Peyer's patch (tissue), 4 donors: ENCODE data around the gene TBC1D12. TPM values are rescaled to one million over a fixed set of nuclear protein-coding genes. Genes with fewer than 3 reads are reported as not detected.
"Not testable (repeated sequence)": the region's sequence is repeated elsewhere in the genome, so short reads cannot be mapped to it uniquely, and the experiment has no call there.

Experiments
- DNase-seq, 3 donors: peaks; one replicate each; pipeline ENCODE4 v3.0.0-alpha.2; 2017 to 2019
- H3K27ac ChIP-seq, 4 donors: fragments of 200-600 bp; sonication (generic); one replicate each; pipeline ENCODE4 v1.5.1; 2016 to 2019
- H3K27me3 ChIP-seq, 2 donors: fragments of 200-600 bp; sonication (generic); one replicate each; pipeline ENCODE4 v1.5.1; 2019
- H3K36me3 ChIP-seq, 3 donors: fragments of 200-600 bp; sonication (generic); one replicate each; pipeline ENCODE4 v1.5.1; 2016 to 2019
- H3K4me1 ChIP-seq, 4 donors: fragments of 200-600 bp; sonication (generic); one replicate each; pipeline ENCODE4 v1.5.1; 2016 to 2019
- H3K4me3 ChIP-seq, 4 donors: fragments of 200-600 bp; sonication (generic); 1 replicate in 3 of 4; 2 replicates in 1 of 4; pipeline ENCODE4 v1.5.1; 2016 to 2019; ENCODE audit warnings: mild to moderate bottlenecking in 1 of 4
- H3K9me3 ChIP-seq, 4 donors: fragments of 200-600 bp; sonication (generic); one replicate each; pipeline ENCODE4 v1.5.1; 2016 to 2019; ENCODE audit warnings: mild to moderate bottlenecking in 1 of 4
- POLR2A ChIP-seq, 2 donors: fragments of 450-650 bp; IDR thresholded peaks; one replicate each; pipeline ENCODE4 v1.5.1; 2017; ENCODE audit warnings: antibody characterized with exemption in 2 of 2, mild to moderate bottlenecking in 2 of 2, moderate library complexity in 2 of 2
- total RNA-seq, 4 donors: library from RNA; depleted of rRNA; stranded (reverse); fragments of >200 nt; gene quantifications; one replicate each; pipeline ENCODE4 v1.1.0, GENCODE V29; 2016
- TF ChIP-seq, protein P1 (sequence below), 6 experiments: fragments of 450-650 bp in 4 of 6; fragments of 200-600 bp in 2 of 6; sonication (generic) in 1 of 6; IDR thresholded peaks; one replicate each; pipeline ENCODE4 v1.5.1; 2017 to 2019; ENCODE audit warnings: antibody characterized with exemption in 6 of 6, mild to moderate bottlenecking in 3 of 6, moderate library complexity in 1 of 6

TBC1D12 gene
- total RNA-seq, 4 donors from 2014 or later = 16.5 to 30.6 (median 24.5) TPM

DNA sequence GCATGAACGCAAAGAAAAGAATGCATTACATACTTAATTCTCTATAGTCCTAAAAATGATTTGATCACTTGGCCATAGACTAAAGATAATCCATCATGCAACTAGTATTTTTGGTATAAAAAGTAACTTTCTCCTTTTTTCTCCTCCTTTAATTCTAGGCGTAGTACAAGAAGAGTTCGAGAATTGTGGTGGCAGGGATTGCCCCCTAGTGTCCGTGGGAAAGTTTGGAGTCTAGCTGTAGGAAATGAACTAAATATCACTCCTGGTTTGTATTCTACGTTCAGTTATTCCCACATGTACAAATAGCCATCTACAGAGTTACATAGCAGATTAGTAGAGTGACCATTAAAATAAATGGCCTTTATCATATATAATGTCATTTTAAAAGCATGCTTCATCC is 97.7 kb downstream of the TBC1D12 start:
- no peak for TF ChIP-seq POLR2A (IDR thresholded peaks at IDR 0.05)
- TF ChIP-seq, protein P1, sequence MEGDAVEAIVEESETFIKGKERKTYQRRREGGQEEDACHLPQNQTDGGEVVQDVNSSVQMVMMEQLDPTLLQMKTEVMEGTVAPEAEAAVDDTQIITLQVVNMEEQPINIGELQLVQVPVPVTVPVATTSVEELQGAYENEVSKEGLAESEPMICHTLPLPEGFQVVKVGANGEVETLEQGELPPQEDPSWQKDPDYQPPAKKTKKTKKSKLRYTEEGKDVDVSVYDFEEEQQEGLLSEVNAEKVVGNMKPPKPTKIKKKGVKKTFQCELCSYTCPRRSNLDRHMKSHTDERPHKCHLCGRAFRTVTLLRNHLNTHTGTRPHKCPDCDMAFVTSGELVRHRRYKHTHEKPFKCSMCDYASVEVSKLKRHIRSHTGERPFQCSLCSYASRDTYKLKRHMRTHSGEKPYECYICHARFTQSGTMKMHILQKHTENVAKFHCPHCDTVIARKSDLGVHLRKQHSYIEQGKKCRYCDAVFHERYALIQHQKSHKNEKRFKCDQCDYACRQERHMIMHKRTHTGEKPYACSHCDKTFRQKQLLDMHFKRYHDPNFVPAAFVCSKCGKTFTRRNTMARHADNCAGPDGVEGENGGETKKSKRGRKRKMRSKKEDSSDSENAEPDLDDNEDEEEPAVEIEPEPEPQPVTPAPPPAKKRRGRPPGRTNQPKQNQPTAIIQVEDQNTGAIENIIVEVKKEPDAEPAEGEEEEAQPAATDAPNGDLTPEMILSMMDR (IDR thresholded peaks at IDR 0.05) = no peak
- Histone ChIP-seq H3K27ac (no peak overlapping the region), H3K9me3 (no peaks in the 10 kb centered on the region), H3K4me3 (no peak overlapping the region), H3K27me3 (no peaks in the 10 kb centered on the region), H3K36me3 (peaks cover 0 to 20% (median 0%) of the 10 kb centered on the region in 3 donors), H3K4me1 (no peaks in the 10 kb centered on the region)
- DNase-seq = no peak

DNA sequence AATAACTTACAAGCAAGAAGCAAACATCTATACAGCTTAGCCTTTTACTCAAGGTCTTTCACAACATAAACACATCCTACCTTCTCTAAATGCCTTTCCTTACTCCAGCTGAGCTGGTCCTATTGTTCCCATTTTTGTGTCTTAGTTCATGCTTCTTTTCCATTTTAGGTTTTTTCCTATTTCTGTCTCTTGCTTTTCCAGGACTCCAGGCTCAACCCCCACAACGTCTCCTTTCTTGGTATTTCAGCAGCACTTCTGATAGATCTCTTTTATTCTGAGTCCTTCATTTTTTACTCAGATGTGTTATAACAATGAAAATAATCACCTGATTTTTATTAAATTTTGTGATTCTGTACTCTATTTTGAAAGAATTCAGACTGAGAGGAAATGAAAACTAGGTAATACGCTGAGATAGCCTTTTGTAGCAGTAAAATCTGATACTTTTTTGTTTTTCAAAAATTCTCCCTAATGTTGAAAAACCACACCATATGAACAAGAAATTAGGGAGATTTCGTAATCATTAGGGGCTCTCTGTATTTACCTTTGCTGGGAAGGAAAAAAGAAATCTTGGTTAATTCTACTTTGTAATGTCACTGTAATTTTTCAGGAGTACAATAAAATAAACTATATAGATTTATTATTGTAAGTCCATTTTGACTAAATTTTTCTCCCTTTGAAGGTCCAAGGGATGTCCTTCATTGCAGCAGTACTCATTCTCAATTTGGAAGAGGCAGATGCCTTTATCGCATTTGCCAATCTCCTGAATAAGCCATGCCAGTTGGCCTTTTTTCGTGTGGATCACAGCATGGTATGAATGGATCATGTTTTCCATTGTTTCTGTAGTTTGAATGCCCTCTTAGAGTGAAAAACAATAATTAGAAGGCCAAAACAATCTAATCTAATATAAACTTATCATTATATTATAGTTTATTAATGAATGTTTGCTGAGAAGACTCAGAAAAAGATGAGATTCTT is 119.2 kb downstream of the TBC1D12 start:
- Histone ChIP-seq H3K27me3 (no peaks in the 10 kb centered on the region), H3K4me1 (no peaks in the 10 kb centered on the region), H3K27ac (no peak overlapping the region), H3K36me3 (peaks cover 0 to 23% (median 0%) of the 10 kb centered on the region in 3 donors), H3K4me3 (no peak overlapping the region), H3K9me3 (no peaks in the 10 kb centered on the region)
- TF ChIP-seq, protein P1 (IDR thresholded peaks at IDR 0.05) = no peak
- no peak for TF ChIP-seq POLR2A (IDR thresholded peaks at IDR 0.05)
- no peak for DNase-seq

DNA sequence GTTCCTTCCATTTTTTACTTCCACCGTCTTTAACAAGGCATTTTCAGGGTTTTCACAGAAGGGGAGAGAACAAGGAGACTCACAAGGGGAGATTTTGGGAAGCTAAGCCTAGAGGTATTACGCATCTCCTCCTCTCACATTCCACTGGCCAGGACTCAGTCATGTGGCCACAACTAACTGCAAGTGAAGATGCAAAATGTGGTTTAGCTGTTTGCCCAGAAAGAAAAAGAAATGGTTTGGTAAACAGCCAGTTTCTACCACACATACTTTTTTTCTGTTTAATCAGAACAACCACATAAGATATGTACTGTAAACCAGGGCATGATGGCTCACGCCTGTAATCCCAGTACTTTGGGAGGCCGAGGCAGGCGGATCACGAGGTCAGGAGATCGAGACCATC is 121.8 kb downstream of the TBC1D12 start:
- no peaks in the 10 kb centered on the region for H3K9me3 ChIP-seq
- TF ChIP-seq, protein P1 (IDR thresholded peaks at IDR 0.05) = no peak
- TF ChIP-seq POLR2A (IDR thresholded peaks at IDR 0.05) = no peak
- H3K4me3 ChIP-seq = no peak overlapping the region
- H3K4me1 ChIP-seq = no peaks in the 10 kb centered on the region
- no peak overlapping the region for H3K27ac ChIP-seq
- no peak for DNase-seq
- peaks cover 0 to 22% (median 0%) of the 10 kb centered on the region in 3 donors for H3K36me3 ChIP-seq
- no peaks in the 10 kb centered on the region for H3K27me3 ChIP-seq

DNA sequence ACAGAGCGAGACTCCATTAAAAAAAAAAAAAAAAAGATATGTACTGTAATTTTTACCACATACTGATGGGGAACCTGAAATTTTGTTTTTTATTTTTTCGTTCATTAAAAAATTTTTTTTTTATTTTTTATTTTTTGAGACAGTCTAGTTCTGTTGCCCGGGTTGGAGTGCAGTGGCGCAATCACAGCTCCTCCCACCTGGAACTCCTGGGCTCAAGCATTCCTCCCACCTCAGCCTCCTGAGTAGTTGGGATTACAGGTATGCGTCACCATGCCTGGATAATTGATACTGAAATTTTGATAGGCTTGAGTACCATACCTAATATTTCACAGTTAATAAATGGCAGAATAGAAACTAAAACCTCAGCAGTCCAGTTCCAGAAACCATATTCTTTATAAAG is 122.4 kb downstream of the TBC1D12 start:
- Histone ChIP-seq H3K36me3 (peaks cover 0 to 22% (median 0%) of the 10 kb centered on the region in 3 donors), H3K4me3 (no peak overlapping the region), H3K4me1 (no peaks in the 10 kb centered on the region), H3K27ac (no peak overlapping the region), H3K9me3 (no peaks in the 10 kb centered on the region), H3K27me3 (no peaks in the 10 kb centered on the region)
- TF ChIP-seq, protein P1 (IDR thresholded peaks at IDR 0.05) = no peak
- TF ChIP-seq POLR2A (IDR thresholded peaks at IDR 0.05) = no peak
- DNase-seq = no peak

DNA sequence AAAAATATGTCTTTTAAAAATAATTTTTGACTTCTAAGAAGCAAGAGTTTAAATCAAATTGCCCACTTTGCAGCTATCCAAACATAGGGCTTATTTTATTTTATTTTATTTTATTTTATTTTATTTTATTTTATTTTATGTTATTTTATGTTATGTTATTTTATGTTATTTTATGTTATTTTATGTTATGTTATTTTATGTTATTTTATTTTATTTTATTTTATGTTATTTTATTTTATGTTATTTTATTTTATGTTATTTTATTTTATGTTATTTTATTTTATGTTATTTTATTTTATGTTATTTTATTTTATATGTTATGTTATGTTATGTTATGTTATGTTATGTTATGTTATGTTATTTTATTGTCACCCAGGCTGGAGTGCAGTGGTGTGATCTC is 129.2 kb downstream of the TBC1D12 start:
- not testable (repeated sequence) for H3K4me3 ChIP-seq, H3K9me3 ChIP-seq, DNase-seq, H3K4me1 ChIP-seq, H3K27me3 ChIP-seq, H3K27ac ChIP-seq
- peaks cover 0 to 31% (median 0%) of the 10 kb centered on the region in 3 donors for H3K36me3 ChIP-seq

DNA sequence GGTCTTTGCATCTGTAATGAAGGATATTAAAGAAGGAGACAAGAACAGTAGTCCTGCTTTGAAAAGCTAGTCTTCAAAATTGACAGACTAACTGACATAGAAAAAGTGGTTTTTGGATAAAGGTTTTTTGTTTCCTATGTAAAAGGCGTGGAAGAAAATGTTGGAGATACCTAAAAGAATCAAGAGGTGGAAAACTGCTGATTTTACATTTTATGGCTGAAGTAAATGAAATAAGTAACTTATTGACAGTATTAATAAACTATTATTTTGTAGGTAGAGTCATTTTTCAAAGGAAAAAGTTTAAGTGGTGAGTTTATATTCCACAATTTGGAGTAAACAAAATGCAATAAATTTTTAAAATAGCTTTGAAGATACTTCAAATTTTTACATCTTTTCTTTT is 130.7 kb downstream of the TBC1D12 start:
- Histone ChIP-seq H3K4me1 (no peaks in the 10 kb centered on the region), H3K9me3 (no peaks in the 10 kb centered on the region), H3K4me3 (no peak overlapping the region), H3K27ac (no peak overlapping the region), H3K36me3 (peaks cover 0 to 31% (median 0%) of the 10 kb centered on the region in 3 donors), H3K27me3 (no peaks in the 10 kb centered on the region)
- no peak for DNase-seq
- no peak for TF ChIP-seq POLR2A (IDR thresholded peaks at IDR 0.05)

DNA sequence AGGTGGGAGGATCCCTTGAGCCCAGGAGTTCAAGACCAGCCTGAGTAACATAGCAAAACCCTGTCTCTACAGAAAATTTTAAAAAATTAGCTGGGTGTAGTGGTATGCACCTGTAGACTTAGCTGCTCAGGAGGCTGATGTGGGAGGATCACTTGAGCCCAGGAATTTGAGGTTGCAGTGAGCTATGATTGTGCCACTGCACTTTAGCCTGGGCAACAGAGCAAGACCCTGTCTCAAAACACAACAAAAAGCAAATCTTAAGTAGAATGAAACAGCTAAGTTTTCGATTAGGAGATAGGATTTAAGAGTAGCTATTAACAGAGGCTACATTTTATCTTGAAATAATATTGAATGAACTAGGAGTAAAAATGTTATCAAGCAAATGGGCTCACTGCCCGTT is 139.9 kb downstream of the TBC1D12 start:
- H3K9me3 ChIP-seq, H3K36me3 ChIP-seq, H3K27me3 ChIP-seq, H3K27ac ChIP-seq, H3K4me3 ChIP-seq, DNase-seq: not testable (repeated sequence)
- peaks cover 0 to 16% (median 3%) of the 10 kb centered on the region in 4 donors for H3K4me1 ChIP-seq
